Effector CD8-positive, alpha-beta T cell (primary cell): Measurements from ENCODE around the gene ABCA12.

Experiments
- DNase-seq: peaks from one replicate; lab custom pipeline; 2025; lab: John Stamatoyannopoulos, UW

The ABCA12 gene

DNA sequence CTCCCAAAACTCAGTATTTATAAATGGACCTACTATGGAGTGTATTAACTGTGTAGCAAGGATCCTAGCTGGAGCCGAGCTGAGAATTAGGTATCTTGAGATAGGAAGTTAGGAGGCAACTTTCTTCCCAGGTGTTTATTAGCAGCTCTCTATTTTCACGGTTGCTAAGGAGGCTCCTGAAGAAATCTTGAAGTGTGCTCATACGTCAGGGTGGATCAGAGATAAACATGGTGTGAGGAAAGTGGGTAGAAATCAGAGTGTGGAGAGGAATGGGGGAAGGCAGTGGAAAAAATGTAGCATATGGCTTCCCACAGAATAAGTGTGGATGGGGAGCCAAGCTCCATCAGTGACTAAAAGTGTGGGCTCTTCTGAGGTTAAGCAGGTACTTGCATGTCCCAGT, 104.3 kb downstream of the ABCA12 start:
- DNase-seq, result no peak

DNA sequence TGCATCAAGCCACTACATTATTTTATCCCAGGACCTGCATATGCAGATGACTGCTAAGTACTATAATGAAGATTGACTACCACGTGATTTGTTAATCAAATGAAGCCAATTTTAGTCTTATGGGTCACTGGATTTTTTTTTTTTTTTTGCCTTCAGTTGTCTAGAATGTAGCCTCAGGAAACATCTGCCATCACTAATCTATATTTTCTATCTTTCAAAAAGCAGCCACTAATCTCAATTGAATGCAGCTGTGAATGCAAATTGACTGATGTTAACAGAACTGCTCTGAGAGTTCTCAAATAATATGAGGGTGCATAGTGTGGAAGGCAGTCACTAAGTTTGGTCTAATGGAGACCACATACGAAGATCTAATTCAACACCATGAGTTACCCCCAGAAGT, 106.3 kb downstream of the ABCA12 start:
- no peak for DNase-seq

DNA sequence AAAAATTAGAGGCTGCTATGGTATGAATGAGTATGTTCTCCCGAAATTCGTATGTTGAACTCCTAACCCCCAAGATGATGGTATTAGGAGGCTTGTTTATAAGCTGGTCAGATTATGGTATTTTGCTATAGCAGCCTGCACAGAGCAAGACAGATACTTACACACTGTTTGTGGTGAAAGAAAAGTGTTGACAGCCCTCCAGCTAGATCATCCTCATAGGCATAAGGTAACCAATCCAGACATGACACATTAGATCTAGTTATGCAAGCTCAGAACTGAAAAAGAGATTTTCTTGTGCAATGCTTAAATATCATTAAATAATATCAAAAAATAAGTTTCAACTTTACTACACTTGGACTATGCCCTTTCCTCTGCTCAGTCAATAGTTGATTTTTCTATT, 107.1 kb downstream of the ABCA12 start:
- DNase-seq, result no peak

DNA sequence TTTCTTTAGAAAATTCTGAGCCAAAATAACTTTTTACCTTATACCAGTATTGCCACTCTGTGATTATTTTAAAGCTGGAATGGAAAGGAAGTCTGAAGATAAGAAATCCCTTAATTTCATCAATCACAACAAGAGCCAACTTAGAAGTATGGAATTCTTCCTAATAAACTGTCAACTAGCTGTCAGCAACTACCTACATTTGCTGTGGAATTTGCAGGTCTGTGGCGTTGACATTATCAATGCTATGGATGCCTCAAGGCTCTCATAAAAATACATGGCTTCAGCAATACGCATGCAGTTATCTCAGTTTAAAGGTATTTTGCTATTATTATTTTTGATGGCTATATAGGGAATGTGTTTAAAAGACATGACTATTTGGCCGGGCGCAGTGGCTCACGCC, 108.5 kb downstream of the ABCA12 start:
- no peak for DNase-seq

DNA sequence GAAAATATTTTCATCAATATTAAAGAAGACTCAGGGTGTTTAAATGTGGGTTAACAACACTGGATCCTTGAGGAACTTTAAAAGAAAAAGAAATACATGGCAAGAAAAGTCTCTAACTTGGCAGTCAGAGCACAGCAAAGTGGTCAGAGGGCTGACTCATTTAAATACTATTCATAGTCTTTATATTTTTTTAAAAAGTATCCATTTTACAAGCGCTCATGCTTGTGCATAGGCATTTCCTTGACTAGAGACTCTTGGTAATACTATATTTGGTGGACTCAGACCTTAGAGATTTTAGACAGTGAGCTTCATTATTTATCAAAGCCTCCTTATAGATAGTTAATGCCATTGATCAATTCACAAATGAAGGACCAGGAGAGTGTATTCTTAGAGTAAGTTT, 110.2 kb downstream of the ABCA12 start:
- no peak for DNase-seq

DNA sequence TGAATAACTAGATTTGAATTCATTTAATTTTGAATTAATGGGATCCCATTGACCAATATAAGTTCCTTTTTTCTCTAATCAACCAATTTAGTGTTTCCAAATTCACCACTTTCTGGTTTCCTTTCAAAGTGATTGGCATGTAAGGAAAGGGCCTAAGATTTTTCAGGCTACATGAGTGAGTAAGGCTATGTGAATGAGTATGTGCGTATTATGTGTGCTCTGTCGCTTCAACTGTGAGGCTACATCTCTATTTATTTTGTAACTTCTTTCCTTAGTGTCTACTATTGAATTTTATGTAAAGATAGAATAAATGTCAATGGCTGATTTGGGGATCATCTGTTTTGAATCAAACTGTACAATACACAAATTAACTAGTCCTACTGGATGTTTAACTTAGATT, 110.6 kb downstream of the ABCA12 start:
- no peak for DNase-seq

- DNase-seq, result no peak
These were observed 115.5 kb downstream of the ABCA12 start for GRCh38 chr2:215022910-215023309.

DNA sequence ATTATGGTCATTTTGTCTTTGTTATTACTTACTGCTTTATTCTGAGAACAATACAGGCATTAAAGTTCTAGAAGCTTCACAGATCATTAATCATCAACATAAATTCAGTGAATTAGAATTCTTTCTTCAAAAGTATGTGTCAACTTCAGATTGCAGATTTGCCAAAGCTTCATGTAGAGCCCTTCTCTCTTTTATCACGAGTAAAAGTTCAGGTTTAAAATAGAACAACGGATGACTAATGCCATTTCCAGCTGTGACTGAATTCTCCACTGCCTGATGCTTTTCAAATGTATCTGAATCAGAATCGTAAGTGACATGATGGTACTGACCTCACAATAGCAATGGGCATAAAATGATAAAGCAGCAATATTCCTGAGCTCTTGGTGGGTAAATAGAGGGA, 116.0 kb downstream of the ABCA12 start:
- DNase-seq, result no peak

- no peak for DNase-seq
These were observed 118.1 kb downstream of the ABCA12 start for GRCh38 chr2:215020283-215020682.

DNA sequence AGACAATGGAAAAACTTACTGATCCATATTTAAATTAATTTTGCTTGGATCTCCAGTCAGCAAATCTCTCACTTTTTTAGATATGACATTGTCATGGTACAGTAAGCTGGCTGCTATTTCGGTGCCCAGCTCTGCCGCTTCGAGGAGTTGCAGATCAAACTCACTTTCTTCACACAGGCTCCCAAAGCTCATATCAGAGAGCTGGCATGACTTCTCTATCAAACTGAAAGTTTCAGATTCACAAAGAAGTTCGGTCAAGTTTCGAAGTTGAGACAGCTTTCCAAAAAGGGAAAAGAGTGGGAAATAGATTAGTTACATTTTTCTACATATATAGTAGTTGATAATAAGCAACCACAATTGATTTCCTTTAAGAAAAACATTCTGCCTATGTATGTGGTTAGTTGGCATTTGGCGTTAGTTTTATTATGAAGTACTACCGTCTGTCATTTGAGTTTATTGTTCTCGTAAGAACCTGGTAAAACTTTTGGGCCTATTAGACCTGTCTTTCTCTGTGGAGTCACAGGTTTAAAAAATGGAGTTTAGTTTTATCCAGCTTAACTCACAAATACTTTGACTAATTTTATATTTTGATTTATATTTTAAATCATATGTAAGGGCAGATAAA, 118.8 kb downstream of the ABCA12 start:
- DNase-seq, result no peak

DNA sequence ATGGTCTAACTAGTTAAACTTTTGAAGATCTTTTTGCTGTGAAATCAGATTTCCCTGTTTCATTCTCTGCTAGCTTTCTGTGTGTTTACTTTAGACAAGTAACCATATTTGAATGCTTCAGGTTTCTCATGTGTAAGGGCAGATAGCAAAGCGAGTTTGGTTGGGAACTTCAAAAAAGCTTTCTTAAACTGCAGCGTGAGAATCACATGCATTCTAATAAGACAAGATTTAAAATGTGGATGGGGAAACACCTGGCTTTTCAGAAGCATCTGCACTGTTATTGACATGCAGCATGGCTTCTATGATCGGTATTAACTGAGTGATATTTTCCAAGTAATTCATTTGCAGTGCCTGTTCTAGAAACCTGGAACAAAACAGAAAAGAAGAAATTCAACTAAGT, 119.3 kb downstream of the ABCA12 start:
- DNase-seq, result no peak

DNA sequence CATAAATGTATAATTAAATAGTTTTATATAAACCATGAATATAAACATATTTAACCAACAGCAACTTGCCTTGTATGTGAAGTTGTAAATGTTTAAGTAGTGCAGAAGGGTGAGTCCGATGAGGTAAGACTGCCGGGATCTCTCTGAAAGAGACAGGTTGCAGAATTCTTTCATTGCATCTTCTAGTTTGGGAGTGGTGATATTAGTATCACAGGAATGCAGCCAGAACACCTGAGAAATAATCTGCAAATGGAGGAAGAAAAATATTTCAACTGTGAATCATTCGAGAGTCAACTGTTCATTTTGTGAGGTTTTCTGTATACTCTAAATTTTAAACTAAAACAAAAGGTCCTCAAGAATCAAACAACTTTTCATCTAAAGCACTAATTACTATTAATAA, 123.0 kb downstream of the ABCA12 start:
- no peak for DNase-seq

DNA sequence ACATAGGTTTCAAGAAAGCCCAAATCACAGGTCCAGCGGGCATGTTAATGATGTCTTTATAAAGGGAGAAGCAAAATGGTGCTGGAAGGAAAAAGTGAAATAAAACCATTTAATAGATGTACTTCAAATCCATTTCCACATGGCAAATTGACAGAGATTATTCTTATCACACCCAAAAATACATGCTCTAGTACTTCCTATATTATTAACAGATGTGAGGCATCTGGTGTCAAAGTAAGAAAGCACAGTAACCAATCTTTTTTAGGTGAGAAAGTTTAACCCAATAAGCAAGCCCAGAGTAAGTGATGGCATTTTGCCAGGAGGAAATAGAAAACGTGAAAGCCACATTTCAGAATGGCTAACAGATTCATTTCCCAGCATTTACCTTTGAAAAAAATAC, 128.0 kb downstream of the ABCA12 start:
- no peak for DNase-seq

GRCh38 chr2:215003001-215003400, 135.4 kb downstream of the ABCA12 start:
- DNase-seq, result no peak

DNA sequence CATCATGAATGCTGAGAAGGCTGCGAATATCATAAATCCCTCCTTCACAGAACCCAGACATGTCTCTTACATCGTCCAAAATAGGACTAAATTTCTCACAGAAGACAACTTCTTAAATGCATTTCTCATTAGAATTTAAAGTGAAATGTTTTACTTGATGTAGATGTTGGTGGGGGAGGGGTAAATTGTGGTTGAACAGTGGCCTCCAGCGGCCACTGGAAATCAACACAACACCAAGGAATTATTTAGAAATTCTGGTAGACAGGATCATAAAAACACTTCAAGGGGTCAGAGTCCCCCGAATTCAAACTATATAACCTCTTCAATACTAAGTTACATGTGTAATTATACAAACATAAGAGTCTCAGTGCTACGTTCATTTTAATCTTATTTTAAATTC, 135.9 kb downstream of the ABCA12 start:
- no peak for DNase-seq

DNA sequence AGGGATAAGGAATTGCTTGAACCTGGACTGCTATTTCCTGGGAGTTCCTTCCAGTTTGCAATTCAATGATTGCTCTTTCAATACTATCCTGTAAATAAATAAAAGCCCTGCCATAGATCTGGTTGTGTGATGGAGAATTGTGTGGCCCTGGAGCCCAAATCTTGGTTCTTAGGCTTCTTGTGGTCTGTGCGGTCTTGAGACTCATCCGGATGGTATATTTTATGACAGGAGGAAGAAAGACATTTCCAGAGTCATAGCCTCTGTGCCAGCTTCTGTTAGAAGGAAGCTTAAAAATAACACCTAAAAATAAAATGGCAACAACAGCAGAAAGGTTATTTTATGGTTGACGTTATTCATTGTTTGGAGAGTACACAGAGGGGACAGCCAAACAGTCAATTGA, 137.7 kb downstream of the ABCA12 start:
- no peak for DNase-seq

- no peak for DNase-seq
These were observed 142.3 kb downstream of the ABCA12 start for GRCh38 chr2:214995926-214996670.

- no peak for DNase-seq
These were observed 143.0 kb downstream of the ABCA12 start for GRCh38 chr2:214995409-214995808.

GRCh38 chr2:214992911-214993310, 145.5 kb downstream of the ABCA12 start:
- no peak for DNase-seq

DNA sequence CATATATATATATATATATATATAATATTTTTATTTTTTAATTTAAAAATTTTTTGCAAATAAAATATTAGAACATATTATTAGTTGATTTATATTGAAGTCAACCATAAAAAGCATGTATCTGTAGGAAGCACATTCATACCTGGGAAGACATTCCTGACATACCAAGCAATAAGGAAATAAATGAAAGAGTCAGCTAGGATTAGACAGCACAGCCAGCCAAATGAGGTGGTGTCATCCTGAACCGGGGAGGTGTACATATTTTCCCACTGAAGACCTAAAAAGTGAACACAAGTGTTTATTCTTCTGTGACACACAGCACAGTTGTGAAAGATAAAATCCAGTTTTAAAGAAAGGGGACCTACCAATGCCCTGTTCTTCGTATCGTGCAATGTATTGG, 149.2 kb downstream of the ABCA12 start:
- DNase-seq, result no peak

DNA sequence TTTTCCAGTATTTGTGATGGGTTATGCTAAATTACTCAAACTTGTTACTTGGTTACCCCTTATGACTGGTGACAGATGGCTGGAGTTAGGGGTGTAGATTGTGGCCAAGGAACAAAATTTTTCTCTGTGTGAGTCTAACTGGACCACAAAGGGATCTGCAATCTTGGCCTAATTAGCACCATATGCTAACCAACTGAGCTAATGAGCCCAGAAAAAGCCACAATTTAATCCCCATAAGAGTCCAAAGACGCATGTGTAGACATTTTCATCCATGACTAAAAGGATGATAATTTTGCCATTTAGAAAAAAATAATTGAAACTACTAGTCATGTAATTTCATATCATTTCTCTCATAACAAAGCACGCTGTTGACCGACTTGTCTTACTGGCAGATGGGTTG, 151.2 kb downstream of the ABCA12 start:
- no peak for DNase-seq

- no peak for DNase-seq
These were observed 152.8 kb downstream of the ABCA12 start for GRCh38 chr2:214985619-214986018.

DNA sequence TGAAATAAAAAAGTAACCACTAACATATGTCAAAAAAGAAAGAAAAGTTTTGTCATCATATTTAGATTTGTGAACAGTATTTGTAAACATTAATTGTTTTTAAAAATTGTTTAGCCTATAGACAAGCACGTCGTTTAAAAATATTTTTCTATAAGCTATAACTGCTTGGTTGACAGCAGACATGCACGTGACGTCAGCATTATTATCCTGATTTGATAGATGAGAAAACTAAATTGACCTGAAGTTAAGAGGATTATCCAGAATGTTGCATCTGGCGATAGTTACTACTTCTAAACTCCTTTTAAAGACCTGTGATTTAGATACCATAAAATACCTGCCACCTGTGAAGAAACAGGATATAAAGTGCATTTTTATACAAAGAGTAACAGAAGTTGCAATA, 172.0 kb downstream of the ABCA12 start:
- DNase-seq, result no peak

DNA sequence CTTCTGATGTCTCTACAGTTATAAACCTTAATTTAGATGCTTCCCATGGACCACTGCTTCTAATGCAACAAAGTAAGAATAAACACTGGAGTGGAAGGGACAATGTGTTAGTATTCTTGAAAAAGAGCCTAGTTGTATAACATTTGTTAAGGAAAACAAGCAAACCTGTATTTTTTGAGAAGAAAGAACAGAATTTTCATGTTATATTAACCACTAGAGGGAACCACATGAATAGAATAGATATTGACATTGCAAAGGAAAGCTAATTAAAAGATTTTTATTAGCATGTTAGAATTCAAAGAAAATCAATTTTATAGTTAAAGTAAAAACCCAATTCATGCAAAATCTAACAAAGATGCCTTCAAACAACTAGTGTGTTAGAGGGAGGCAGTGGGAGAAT, 177.7 kb downstream of the ABCA12 start:
- no peak for DNase-seq
